H1 (cell line): ENCODE data around the gene PRKCD. TPM values are rescaled to one million over a fixed set of nuclear protein-coding genes. Genes with fewer than 3 reads are reported as not detected.

ENCODE experiments used
- CTCF ChIA-PET: fragments of 300-600 bp; sonication (Branson Sonifier 250); formaldehyde crosslinking; loops from one replicate; lab custom pipeline; 2021; ENCODE audit not compliant: partially characterized antibody; lab: Charles Lee
- POLR2A ChIA-PET: fragments of 300-600 bp; sonication (Branson Sonifier 250); formaldehyde crosslinking; loops from one replicate; lab custom pipeline; 2021; ENCODE audit warnings: inconsistent platforms; ENCODE audit not compliant: partially characterized antibody; lab: Charles Lee
- DNase-seq, 2 experiments: peaks; one replicate each; pipeline versions ENCODE4 v3.0.0 to v3.0.0-alpha.2; 2010 to 2022; ENCODE audit warnings: low spot score in 2 of 2, low read depth in 1 of 2, mixed read lengths in 1 of 2
- FAIRE-seq: peaks from 2 replicates; lab custom pipeline; 2011; peaks lifted over from hg19 to GRCh38; lab: Jason Lieb, UNC
- H2AFZ ChIP-seq: 2 replicates; pipeline ENCODE4 v1.8.1; 2012; ENCODE audit warnings: low read length, inconsistent platforms
- H2AK5ac ChIP-seq: 2 replicates; pipeline ENCODE4 v1.6.1; 2013; ENCODE audit warnings: low read depth, low read length
- H2BK120ac ChIP-seq: replicated peaks from 2 replicates; pipeline ENCODE3; 2013; ENCODE audit warnings: low read depth, low read length, inconsistent platforms
- H2BK12ac ChIP-seq: 2 replicates; pipeline ENCODE4 v1.6.1; 2013; ENCODE audit warnings: low read depth, low read length
- H2BK15ac ChIP-seq: 2 replicates; pipeline ENCODE4 v1.6.1; 2013; ENCODE audit warnings: low read length
- H2BK20ac ChIP-seq: 2 replicates; pipeline ENCODE4 v1.6.1; 2013; ENCODE audit warnings: low read length
- H2BK5ac ChIP-seq: 2 replicates; pipeline ENCODE4 v1.6.1; 2013; ENCODE audit warnings: low read depth, low read length
- H3K14ac ChIP-seq: 2 replicates; pipeline ENCODE4 v1.6.1; 2013; ENCODE audit warnings: inconsistent platforms; ENCODE audit not compliant: insufficient read length
- H3K18ac ChIP-seq: 2 replicates; pipeline ENCODE4 v1.6.1; 2013; ENCODE audit warnings: low read length; ENCODE audit errors: extremely low read depth
- H3K23ac ChIP-seq: 2 replicates; pipeline ENCODE4 v1.6.1; 2013; ENCODE audit warnings: inconsistent platforms; ENCODE audit not compliant: insufficient read length
- H3K23me2 ChIP-seq: 2 replicates; pipeline ENCODE4 v1.6.1; 2013; ENCODE audit warnings: low read depth, low read length
- H3K27ac ChIP-seq: 2 replicates; pipeline ENCODE4 v1.6.1; 2011; ENCODE audit warnings: low read depth, low read length, inconsistent platforms
- H3K27me3 ChIP-seq, 4 experiments: replicated peaks in 1 of 4; 1 replicate in 1 of 4; 2 replicates in 3 of 4; pipeline versions ENCODE4 v1.6.1 to v1.8.1; 2011 to 2013; ENCODE audit warnings: low read length in 3 of 4, mild to moderate bottlenecking in 3 of 4, inconsistent platforms in 2 of 4, mixed read lengths in 2 of 4, moderate library complexity in 1 of 4; ENCODE audit not compliant: control insufficient read depth in 3 of 4, insufficient read depth in 3 of 4; ENCODE audit errors: extremely low read depth in 1 of 4
- H3K36me3 ChIP-seq, 4 experiments: 2 replicates each; pipeline versions ENCODE4 v1.6.1 to v1.8.1; 2011 to 2013; ENCODE audit warnings: mild to moderate bottlenecking in 4 of 4, low read length in 3 of 4, moderate library complexity in 2 of 4, control low read depth in 1 of 4, inconsistent platforms in 1 of 4; ENCODE audit not compliant: insufficient read depth in 4 of 4, control insufficient read depth in 2 of 4
- H3K4ac ChIP-seq: replicated peaks from 2 replicates; pipeline ENCODE3; 2013; ENCODE audit warnings: low read length, low read depth, mixed read lengths, inconsistent platforms; ENCODE audit not compliant: insufficient read length
- H3K4me1 ChIP-seq, 4 experiments: replicated peaks in 1 of 4; 1 replicate in 1 of 4; 2 replicates in 3 of 4; pipeline versions ENCODE4 v1.6.1 to v1.8.1; 2011 to 2013; ENCODE audit warnings: low read length in 3 of 4, inconsistent platforms in 2 of 4, mixed read lengths in 1 of 4; ENCODE audit not compliant: insufficient read depth in 4 of 4, control insufficient read depth in 3 of 4
- H3K4me2 ChIP-seq, 2 experiments: 2 replicates each; pipeline versions ENCODE4 v1.6.1 to v1.8.1; 2011 to 2013; ENCODE audit warnings: low read depth in 2 of 2, low read length in 2 of 2, control low read depth in 1 of 2, inconsistent platforms in 1 of 2, mild to moderate bottlenecking in 1 of 2; ENCODE audit not compliant: insufficient read depth in 1 of 2
- H3K4me3 ChIP-seq, 4 experiments: fragments of 200-600, 300-600 bp in 1 of 4; sonication (generic), shearing (Covaris generic), sonication (Bioruptor Twin) in 1 of 4; 2 replicates each; pipeline versions ENCODE4 v1.5.1 to v1.8.1; 2011 to 2016; ENCODE audit warnings: low read length in 4 of 4, low read depth in 3 of 4, control low read depth in 2 of 4, inconsistent platforms in 2 of 4, mild to moderate bottlenecking in 2 of 4, mixed read lengths in 1 of 4, moderate library complexity in 1 of 4; ENCODE audit not compliant: insufficient read depth in 2 of 4; ENCODE audit errors: extremely low read depth in 1 of 4
- H3K56ac ChIP-seq: replicated peaks from 2 replicates; pipeline ENCODE3; 2013; ENCODE audit warnings: low read depth, mild to moderate bottlenecking, mixed read lengths, low read length, inconsistent platforms; ENCODE audit not compliant: insufficient read length
- H3K79me1 ChIP-seq: 2 replicates; pipeline ENCODE4 v1.6.1; 2013; ENCODE audit warnings: low read depth, low read length, control low read depth
- H3K79me2 ChIP-seq, 2 experiments: 2 replicates each; pipeline versions ENCODE4 v1.6.1 to v1.8.1; 2012 to 2013; ENCODE audit warnings: low read length in 2 of 2, mild to moderate bottlenecking in 2 of 2, inconsistent platforms in 1 of 2; ENCODE audit not compliant: insufficient read depth in 2 of 2, control insufficient read depth in 1 of 2
- H3K9ac ChIP-seq, 4 experiments: replicated peaks in 1 of 4; 1 replicate in 1 of 4; 2 replicates in 3 of 4; pipeline versions ENCODE4 v1.6.1 to v1.8.1; 2011 to 2013; ENCODE audit warnings: low read depth in 3 of 4, low read length in 3 of 4, control low read depth in 2 of 4, mild to moderate bottlenecking in 2 of 4, moderate library complexity in 2 of 4, inconsistent platforms in 1 of 4; ENCODE audit errors: extremely low read depth in 1 of 4
- H3K9me3 ChIP-seq, 2 experiments: 2 replicates each; pipeline versions ENCODE4 v1.6.1 to v1.8.1; 2012 to 2013; ENCODE audit warnings: mild to moderate bottlenecking in 2 of 2, moderate library complexity in 2 of 2, control low read depth in 1 of 2, inconsistent platforms in 1 of 2, low read depth in 1 of 2, low read length in 1 of 2, mixed read lengths in 1 of 2; ENCODE audit not compliant: insufficient read depth in 2 of 2
- H4K20me1 ChIP-seq, 2 experiments: replicated peaks in 1 of 2; 2 replicates each; pipeline versions ENCODE3 to v1.8.1; 2011 to 2013; ENCODE audit warnings: inconsistent platforms in 2 of 2, low read length in 2 of 2, mild to moderate bottlenecking in 1 of 2; ENCODE audit not compliant: insufficient read depth in 2 of 2, control insufficient read depth in 1 of 2
- H4K5ac ChIP-seq: 2 replicates; pipeline ENCODE4 v1.6.1; 2013; ENCODE audit warnings: low read length, low read depth, mixed read lengths, inconsistent platforms; ENCODE audit not compliant: insufficient read length
- H4K8ac ChIP-seq: 2 replicates; pipeline ENCODE4 v1.8.0; 2013; ENCODE audit warnings: mild to moderate bottlenecking, moderate library complexity, low read length, inconsistent platforms; ENCODE audit not compliant: insufficient read depth; ENCODE audit errors: extremely low read depth
- H4K91ac ChIP-seq: replicated peaks from 2 replicates; pipeline ENCODE3; 2013; ENCODE audit warnings: low read length, mixed read lengths, inconsistent platforms; ENCODE audit not compliant: insufficient read length
- whole genome bisulfite sequencing, 2 experiments: shearing (Covaris generic) in 1 of 2; methylation state at CpG; one replicate each; pipeline versions ENCODE4 v1.1.6 to v1.1.7; 2013 to 2015; ENCODE audit warnings: low lambda C conversion rate in 2 of 2, mixed read lengths in 2 of 2, inconsistent platforms in 1 of 2, low coverage in 1 of 2, missing lambda C conversion rate in 1 of 2; ENCODE audit not compliant: insufficient replicate concordance in 2 of 2, insufficient coverage in 1 of 2, insufficient read length in 1 of 2; ENCODE audit errors: extremely low coverage in 1 of 2, missing lambda C conversion rate in 1 of 2; 5-methylcytosine and 5-hydroxymethylcytosine counted together
- polyA plus RNA-seq, 7 experiments: library from polyadenylated mRNA; depleted of rRNA in 3 of 7; stranded (reverse) in 5 of 7; unstranded in 2 of 7; fragments of >200 nt in 5 of 7; fragments of 200-250 nt in 2 of 7; gene quantifications; 1 replicate in 5 of 7; 2 replicates in 1 of 7; 4 replicates in 1 of 7; pipeline versions ENCODE4 v1.2.1 to v1.2.3, GENCODE V29; 2011 to 2013; ENCODE audit warnings: missing spikeins in 2 of 7, mixed read lengths in 2 of 7
- total RNA-seq: library from RNA; stranded (reverse); fragmentation: NEBNext Ultra II Directional; extraction: Animal tissue kit (Norgen Biotek cat#: 25700); gene quantifications from 2 replicates; pipeline ENCODE4 v1.2.1, GENCODE V29; 2021

PRKCD gene
- total and polyA plus RNA-seq, 2 of the 8 experiments (the other 6 are each of a cell fraction or from before 2014, with no cell fraction given), result 22.6 to 23.9 TPM

DNA sequence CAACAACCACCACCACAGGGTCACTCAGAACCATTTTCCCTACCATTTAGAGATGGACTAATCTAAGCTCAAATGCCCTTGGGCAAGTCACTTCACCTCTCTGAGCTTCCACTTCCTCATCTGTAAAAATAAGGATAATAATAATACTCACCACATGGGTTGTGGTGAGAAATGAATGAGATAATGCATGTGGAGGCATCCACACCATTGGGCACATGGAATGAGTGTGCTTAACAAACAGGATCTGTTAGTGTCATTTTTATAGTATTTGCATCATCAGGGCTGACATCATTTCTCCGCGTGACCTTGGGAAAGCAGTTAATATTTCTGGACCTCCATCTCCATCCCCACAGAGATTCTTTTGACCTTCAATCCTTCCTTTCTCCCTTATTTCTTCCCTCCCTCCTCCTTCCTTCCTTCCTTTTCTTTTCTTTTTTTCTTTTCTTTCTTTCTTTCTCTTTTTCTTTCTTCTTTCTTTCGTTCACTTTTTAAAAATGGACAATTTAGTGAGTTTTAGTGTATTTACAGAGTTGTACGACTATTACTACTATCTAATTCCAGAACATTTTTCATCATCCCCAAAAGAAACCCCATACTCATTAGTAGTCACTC, 23.1 kb upstream of the PRKCD start:
- H3K4me3 ChIP-seq, result no peak overlapping the region
- FAIRE-seq, result no peak
- no peaks in the 10 kb centered on the region for H3K79me2 ChIP-seq
- no peak overlapping the region for H3K27ac ChIP-seq
- no peak for DNase-seq
- no peaks in the 10 kb centered on the region; a peak in 1 of 8 replicates for H3K36me3 ChIP-seq
- H2BK5ac ChIP-seq, result no peak overlapping the region
- no peak overlapping the region for H3K9ac ChIP-seq
- no peaks in the 10 kb centered on the region for H3K27me3 ChIP-seq
- no peak overlapping the region for H2BK20ac ChIP-seq
- H4K5ac ChIP-seq, result no peak overlapping the region
- no peak overlapping the region for H3K14ac ChIP-seq
- H3K4me1 ChIP-seq, result no peaks in the 10 kb centered on the region; a peak in 1 of 7 replicates
- H4K91ac ChIP-seq, result no peak overlapping the region
- H3K23ac ChIP-seq, result no peak overlapping the region
- H2AFZ ChIP-seq, result no peak overlapping the region
- no peak overlapping the region for H2AK5ac ChIP-seq
- H2BK12ac ChIP-seq, result no peak overlapping the region
- H4K8ac ChIP-seq, result no peak overlapping the region
- H3K9me3 ChIP-seq, result no peaks in the 10 kb centered on the region
- no peak overlapping the region for H3K4ac ChIP-seq
- CTCF ChIA-PET, result interaction anchor here (0.6 to 11.8 kb wide), 8 partner anchors 8 to 317 kb away, joined by 3 to 164 read pairs (median 4); no protein-coding TSS in a partner anchor
- H4K20me1 ChIP-seq, result peaks cover 0 to 4% of the 10 kb centered on the region in 2 experiments
- no peaks in the 10 kb centered on the region; the same call in 1 of the 2 replicates for H3K79me1 ChIP-seq
- H2BK120ac ChIP-seq, result no peak overlapping the region
- no peak overlapping the region for H3K56ac ChIP-seq
- POLR2A ChIA-PET, result interaction anchor here (0.6 to 4.6 kb wide), 4 partner anchors 7 to 58 kb away, joined by 3 to 22 read pairs (median 4); no protein-coding TSS in a partner anchor
- WGBS, 2 experiments, result 85% methylated on average over 4 of the region's 4 CpGs; no CpG with 5 or more reads in 1 of the 2 experiments
- H3K18ac ChIP-seq, result no peak overlapping the region
- no peak overlapping the region for H2BK15ac ChIP-seq
- no peak overlapping the region for H3K4me2 ChIP-seq
- no peaks in the 10 kb centered on the region; the same call in 1 of the 2 replicates for H3K23me2 ChIP-seq
